C4-2B (cell line): Measurements from ENCODE around the gene MTA3.

Experiments
- H3K27ac ChIP-seq: fragments of 450-650 bp; 2 replicates; pipeline ENCODE4 v1.5.1; 2017
- ZFX ChIP-seq: fragments of 450-650 bp; IDR thresholded peaks from 2 replicates; pipeline ENCODE4 v1.6.1; 2017
- TF ChIP-seq, protein P1 (sequence below): fragments of 450-650 bp; conservative IDR thresholded peaks from 2 replicates; pipeline ENCODE4 v1.5.1; 2017; ENCODE audit warnings: mild to moderate bottlenecking

MTA3 gene

DNA sequence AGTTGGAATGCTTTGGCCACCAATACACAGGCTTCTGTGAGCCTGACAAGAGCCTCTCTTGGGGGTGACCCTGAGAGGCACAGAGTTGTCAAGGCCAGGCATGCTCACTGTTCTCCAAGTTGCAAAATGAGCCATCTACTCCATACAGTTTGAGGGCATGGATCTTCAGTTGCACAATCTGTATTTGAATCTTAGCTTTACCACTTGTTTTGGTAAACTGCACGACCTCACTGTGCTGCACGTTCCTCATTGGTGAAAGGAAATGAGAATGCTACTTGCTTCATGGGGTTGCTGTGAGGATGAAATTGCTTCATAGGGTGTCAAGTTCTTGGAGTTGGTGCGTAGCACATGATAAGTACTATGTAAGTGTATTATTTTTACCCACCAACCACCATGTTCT lies 235.9 kb downstream of the MTA3 start:
- no peak overlapping the region for H3K27ac ChIP-seq
- TF ChIP-seq, protein P1, sequence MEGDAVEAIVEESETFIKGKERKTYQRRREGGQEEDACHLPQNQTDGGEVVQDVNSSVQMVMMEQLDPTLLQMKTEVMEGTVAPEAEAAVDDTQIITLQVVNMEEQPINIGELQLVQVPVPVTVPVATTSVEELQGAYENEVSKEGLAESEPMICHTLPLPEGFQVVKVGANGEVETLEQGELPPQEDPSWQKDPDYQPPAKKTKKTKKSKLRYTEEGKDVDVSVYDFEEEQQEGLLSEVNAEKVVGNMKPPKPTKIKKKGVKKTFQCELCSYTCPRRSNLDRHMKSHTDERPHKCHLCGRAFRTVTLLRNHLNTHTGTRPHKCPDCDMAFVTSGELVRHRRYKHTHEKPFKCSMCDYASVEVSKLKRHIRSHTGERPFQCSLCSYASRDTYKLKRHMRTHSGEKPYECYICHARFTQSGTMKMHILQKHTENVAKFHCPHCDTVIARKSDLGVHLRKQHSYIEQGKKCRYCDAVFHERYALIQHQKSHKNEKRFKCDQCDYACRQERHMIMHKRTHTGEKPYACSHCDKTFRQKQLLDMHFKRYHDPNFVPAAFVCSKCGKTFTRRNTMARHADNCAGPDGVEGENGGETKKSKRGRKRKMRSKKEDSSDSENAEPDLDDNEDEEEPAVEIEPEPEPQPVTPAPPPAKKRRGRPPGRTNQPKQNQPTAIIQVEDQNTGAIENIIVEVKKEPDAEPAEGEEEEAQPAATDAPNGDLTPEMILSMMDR: no peak
- TF ChIP-seq ZFX: no peak

DNA sequence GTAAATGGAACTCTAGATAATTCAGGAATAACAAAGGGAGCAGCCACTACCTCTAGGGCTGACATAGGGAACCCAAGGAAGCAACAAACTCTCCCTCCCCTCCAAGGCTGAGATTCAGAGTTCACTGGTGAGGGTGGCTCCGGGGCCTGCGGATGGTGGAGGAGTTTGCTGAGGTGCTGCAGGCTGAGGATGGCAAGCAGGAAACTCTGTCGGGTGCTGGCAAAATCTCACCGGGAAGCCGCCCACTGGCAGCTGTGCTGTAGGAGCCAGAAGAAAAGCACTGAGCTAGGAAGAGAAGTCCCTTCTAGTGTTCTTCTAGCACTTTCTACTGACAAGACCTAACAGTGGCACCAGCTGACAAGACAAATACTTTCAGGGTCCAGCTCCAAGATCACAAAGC lies 236.5 kb downstream of the MTA3 start:
- TF ChIP-seq, protein P1: no peak
- TF ChIP-seq ZFX: no peak
- H3K27ac ChIP-seq: no peak overlapping the region
